ENCODE measurements around the gene UNG. TPM values are rescaled to one million over a fixed set of nuclear protein-coding genes. Genes with fewer than 3 reads are reported as not detected.
A peak's percentile ranks its signal among the peaks of the same experiment; 100 is the strongest.

Gene UNG
- total RNA-seq, 1 experiment from 2014 or later = 188 TPM

DNA sequence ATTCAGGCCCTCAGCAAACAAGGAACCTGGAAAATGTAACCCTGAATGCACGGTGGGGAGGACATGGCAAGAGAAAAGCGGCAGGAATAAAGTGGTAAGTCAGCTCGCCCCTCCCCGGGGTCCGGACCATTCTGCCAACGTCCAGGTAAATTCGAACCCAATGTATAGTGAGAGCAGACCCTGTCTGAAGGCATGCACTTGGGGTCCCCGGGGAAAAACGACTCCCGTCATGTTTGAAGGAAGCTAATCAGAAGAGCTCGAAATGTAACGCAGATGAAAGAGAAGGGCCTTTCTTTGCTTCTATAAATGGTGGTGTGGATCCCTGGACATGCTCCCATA lies 19.2 kb downstream of the UNG start:
- Histone ChIP-seq H3K18ac (ENCODE audit: insufficient read length, low read depth, low read length) (no peak overlapping the region), H4K91ac (ENCODE audit: insufficient read length, low read depth, low read length) (no peak overlapping the region), H3K14ac (ENCODE audit: insufficient read depth, low read length) (no peak overlapping the region), H3K23me2 (ENCODE audit: insufficient read length, low read depth, low read length, poor library complexity, severe bottlenecking) (no peaks in the 10 kb centered on the region), H3K27me3 (ENCODE audit: insufficient read depth, low read length) (no peaks in the 10 kb centered on the region), H3K4me1 (ENCODE audit: insufficient read depth, low read length) (peaks cover 6% of the 10 kb centered on the region; the same call in 1 of the 2 replicates), H2AFZ (ENCODE audit: low read length) (no peak overlapping the region), H2BK20ac (ENCODE audit: low read depth, low read length, poor library complexity, severe bottlenecking) (no peak overlapping the region), H4K8ac (replicated peaks; ENCODE audit: insufficient read length, low read depth, low read length) (no peak overlapping the region), H2AK5ac (ENCODE audit: insufficient read length, low read length) (no peak overlapping the region), H2BK15ac (ENCODE audit: low read depth, low read length) (no peak overlapping the region), H3K4ac (ENCODE audit: low read depth, low read length) (no peak overlapping the region), H3K23ac (ENCODE audit: insufficient read length, low read depth, low read length) (no peak overlapping the region), H4K5ac (ENCODE audit: insufficient read length, low read depth, low read length) (no peak overlapping the region), H3K4me2 (ENCODE audit: insufficient read depth, insufficient read length, low read length) (no peak overlapping the region), H3K9me3 (ENCODE audit: control insufficient read depth, low read depth, low read length) (no peaks in the 10 kb centered on the region), H2BK120ac (ENCODE audit: low read depth, low read length, poor library complexity, severe bottlenecking) (no peak overlapping the region), H3K79me2 (ENCODE audit: insufficient read depth, low read length) (no peaks in the 10 kb centered on the region), H3K9ac (ENCODE audit: extremely low read depth, insufficient read length, low read length) (no peak overlapping the region), H3K56ac (ENCODE audit: insufficient read length, low read depth, low read length) (no peak overlapping the region), H2BK5ac (ENCODE audit: insufficient read length, low read length) (no peak overlapping the region), H2BK12ac (ENCODE audit: insufficient read length, low read depth, low read length) (no peak overlapping the region), H4K20me1 (ENCODE audit: control insufficient read depth, insufficient read depth, insufficient read length) (no peaks in the 10 kb centered on the region), H3K27ac (ENCODE audit: insufficient read length, low read depth, low read length) (no peak overlapping the region), H3K79me1 (ENCODE audit: insufficient read depth, low read depth, low read length, poor library complexity, severe bottlenecking) (no peaks in the 10 kb centered on the region), H3T11ph (ENCODE audit: low read length) (no peak overlapping the region)
- 0 out of 7 replicates have a peak overlapping the region, but pooled peaks of 2 of the 3 experiments have one; percentile 11 to 20 for H3K27ac Mint-ChIP-seq
- H3K4me3 Mint-ChIP-seq = no peak overlapping the region
- DNase-seq = no peak
- no peaks in the 10 kb centered on the region for H3K27me3 Mint-ChIP-seq (ENCODE audit: low read depth)
- H3K4me1 Mint-ChIP-seq = peaks cover 17 to 19% of the 10 kb centered on the region in 2 experiments
- no CpG with 5 or more reads among the region's 12 CpGs for WGBS (ENCODE audit: extremely low coverage, insufficient read length, low lambda C conversion rate)
- TF ChIP-seq, protein P1, sequence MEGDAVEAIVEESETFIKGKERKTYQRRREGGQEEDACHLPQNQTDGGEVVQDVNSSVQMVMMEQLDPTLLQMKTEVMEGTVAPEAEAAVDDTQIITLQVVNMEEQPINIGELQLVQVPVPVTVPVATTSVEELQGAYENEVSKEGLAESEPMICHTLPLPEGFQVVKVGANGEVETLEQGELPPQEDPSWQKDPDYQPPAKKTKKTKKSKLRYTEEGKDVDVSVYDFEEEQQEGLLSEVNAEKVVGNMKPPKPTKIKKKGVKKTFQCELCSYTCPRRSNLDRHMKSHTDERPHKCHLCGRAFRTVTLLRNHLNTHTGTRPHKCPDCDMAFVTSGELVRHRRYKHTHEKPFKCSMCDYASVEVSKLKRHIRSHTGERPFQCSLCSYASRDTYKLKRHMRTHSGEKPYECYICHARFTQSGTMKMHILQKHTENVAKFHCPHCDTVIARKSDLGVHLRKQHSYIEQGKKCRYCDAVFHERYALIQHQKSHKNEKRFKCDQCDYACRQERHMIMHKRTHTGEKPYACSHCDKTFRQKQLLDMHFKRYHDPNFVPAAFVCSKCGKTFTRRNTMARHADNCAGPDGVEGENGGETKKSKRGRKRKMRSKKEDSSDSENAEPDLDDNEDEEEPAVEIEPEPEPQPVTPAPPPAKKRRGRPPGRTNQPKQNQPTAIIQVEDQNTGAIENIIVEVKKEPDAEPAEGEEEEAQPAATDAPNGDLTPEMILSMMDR (conservative IDR thresholded peaks at IDR 0.05) = no peak
- H3K36me3 Mint-ChIP-seq (ENCODE audit: insufficient read depth in 1 of 3, low read depth in 3 of 3) = peaks cover 0 to 4% (median 0%) of the 10 kb centered on the region in 3 experiments; a peak in 1 of 7 replicates
- H3K9me3 Mint-ChIP-seq = no peaks in the 10 kb centered on the region
